BE2C (cell line): Measurements from ENCODE around the gene EPB41L3.

ENCODE experiments used
- DNase-seq: peaks from one replicate; pipeline ENCODE4 v3.0.0-alpha.2; 2020
- H3K27me3 ChIP-seq: fragments of 250-450 bp; sonication (Bioruptor Pico); 2 replicates; pipeline ENCODE4 v1.5.1; 2020; ENCODE audit warnings: mild to moderate bottlenecking
- H3K36me3 ChIP-seq: fragments of 250-450 bp; sonication (Bioruptor Pico); 2 replicates; pipeline ENCODE4 v1.5.1; 2020; ENCODE audit warnings: mild to moderate bottlenecking
- H3K4me1 ChIP-seq: fragments of 250-450 bp; sonication (Bioruptor Pico); 2 replicates; pipeline ENCODE4 v1.5.1; 2020
- H3K4me3 ChIP-seq: 2 replicates; pipeline ENCODE4 v1.5.1; 2011; ENCODE audit warnings: low read depth, low read length
- H3K9me3 ChIP-seq: fragments of 250-450 bp; sonication (Bioruptor Pico); 2 replicates; pipeline ENCODE4 v1.5.1; 2020
- TF ChIP-seq, protein P1 (sequence below): IDR thresholded peaks from 2 replicates; pipeline ENCODE4 v1.5.1; 2012; ENCODE audit warnings: mild to moderate bottlenecking, low read depth, low read length

Gene EPB41L3

DNA sequence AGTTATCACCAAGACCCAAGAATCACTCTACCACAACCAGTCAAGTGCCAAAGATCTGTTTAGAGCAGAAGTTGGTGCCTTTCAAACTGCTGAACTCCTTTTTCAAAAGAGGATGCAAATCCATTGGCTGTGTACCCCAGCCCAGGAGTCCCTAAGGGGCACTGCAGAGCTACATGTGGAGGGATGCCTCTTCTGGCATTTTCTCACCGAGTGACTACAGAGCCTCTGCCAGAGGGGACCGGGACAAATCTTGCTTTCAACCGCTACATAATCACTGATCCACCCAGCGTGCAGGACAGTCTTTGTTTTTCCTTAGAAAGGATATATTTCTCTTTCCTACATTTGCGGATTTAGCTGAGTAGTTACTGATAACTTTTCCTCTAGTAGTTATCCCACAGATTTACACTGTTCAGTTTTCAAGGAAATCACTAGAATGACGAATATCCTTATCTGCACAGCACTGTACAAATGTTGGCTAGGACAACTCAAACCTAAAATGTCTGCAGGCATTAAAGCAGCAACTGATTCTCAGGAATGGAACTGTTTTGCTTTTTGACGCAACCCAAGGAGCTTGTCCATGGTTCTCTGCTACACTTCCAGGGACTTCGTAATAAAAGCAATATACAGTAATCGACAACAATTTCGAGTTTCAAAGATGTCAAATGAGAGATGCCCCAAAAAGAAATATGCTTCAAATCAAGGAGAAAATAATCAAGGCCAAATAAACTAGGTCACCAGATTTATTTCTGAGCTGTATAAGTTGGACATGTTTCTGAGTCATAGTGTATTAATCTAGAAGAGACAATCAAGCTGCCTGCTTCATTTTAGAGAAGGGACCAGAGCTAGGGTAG lies 24.1 kb downstream of the EPB41L3 start:
- no peaks in the 10 kb centered on the region for H3K36me3 ChIP-seq
- H3K9me3 ChIP-seq, result no peaks in the 10 kb centered on the region
- H3K27me3 ChIP-seq, result no peaks in the 10 kb centered on the region
- H3K4me1 ChIP-seq, result no peaks in the 10 kb centered on the region
- no peak overlapping the region for H3K4me3 ChIP-seq
- no peak for DNase-seq
- TF ChIP-seq, protein P1, sequence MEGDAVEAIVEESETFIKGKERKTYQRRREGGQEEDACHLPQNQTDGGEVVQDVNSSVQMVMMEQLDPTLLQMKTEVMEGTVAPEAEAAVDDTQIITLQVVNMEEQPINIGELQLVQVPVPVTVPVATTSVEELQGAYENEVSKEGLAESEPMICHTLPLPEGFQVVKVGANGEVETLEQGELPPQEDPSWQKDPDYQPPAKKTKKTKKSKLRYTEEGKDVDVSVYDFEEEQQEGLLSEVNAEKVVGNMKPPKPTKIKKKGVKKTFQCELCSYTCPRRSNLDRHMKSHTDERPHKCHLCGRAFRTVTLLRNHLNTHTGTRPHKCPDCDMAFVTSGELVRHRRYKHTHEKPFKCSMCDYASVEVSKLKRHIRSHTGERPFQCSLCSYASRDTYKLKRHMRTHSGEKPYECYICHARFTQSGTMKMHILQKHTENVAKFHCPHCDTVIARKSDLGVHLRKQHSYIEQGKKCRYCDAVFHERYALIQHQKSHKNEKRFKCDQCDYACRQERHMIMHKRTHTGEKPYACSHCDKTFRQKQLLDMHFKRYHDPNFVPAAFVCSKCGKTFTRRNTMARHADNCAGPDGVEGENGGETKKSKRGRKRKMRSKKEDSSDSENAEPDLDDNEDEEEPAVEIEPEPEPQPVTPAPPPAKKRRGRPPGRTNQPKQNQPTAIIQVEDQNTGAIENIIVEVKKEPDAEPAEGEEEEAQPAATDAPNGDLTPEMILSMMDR, result no peak

DNA sequence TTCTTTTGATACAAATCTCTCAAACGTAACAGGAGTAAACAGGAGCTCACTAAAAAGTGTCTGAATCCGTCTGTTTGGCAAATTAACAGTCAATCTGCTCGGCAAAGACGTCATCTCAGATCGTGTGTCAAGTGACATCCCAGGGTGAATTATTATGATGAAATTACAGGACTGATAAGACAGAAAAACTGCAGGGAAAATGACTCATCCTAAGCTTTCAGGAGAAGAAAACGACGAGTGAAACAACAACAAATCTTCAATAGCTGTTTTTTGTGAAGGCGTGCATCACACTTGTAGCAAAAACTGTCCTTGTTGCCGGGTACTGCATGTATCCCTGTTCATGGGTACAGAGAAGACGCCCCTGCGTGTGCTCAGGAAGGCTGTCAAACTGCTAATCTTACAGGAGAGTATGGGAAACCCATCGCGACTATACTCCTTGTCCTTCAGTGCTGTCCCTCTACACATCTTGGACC lies 24.9 kb downstream of the EPB41L3 start:
- H3K4me1 ChIP-seq, result no peaks in the 10 kb centered on the region
- H3K36me3 ChIP-seq, result no peaks in the 10 kb centered on the region
- H3K9me3 ChIP-seq, result no peaks in the 10 kb centered on the region
- DNase-seq, result no peak
- no peak overlapping the region for H3K4me3 ChIP-seq
- H3K27me3 ChIP-seq, result no peaks in the 10 kb centered on the region
- TF ChIP-seq, protein P1, result no peak

DNA sequence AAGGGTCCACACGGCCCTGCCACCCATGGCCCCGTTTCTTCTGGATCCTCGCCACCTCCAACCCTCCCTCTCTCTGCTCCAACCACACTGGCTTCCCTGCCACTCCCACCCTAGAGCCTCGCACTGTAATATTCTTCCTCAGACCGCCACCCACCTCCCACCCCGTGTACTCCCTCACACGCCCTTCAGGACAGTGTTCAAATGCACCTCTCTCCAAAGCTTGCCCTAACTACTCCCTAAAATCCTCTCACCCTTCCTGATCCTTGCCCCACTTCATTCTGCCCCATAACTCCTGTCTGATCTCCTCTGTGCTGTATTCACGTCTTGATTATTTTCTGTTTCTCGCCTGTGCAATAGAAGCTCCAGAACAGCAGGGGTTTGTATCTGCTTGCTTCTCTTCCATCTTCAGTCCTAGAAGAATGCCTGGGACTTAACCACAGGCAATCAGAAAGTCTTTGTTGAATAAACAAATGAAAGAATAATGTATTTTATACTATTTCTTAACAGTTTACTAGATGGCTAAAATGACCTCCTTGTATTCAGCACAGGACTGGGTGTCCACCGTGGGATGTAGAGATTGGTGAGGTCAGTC lies 25.5 kb downstream of the EPB41L3 start:
- Histone ChIP-seq H3K36me3 (no peaks in the 10 kb centered on the region), H3K9me3 (no peaks in the 10 kb centered on the region), H3K27me3 (no peaks in the 10 kb centered on the region), H3K4me3 (no peak overlapping the region), H3K4me1 (no peaks in the 10 kb centered on the region)
- DNase-seq, result no peak
- TF ChIP-seq, protein P1, result no peak

DNA sequence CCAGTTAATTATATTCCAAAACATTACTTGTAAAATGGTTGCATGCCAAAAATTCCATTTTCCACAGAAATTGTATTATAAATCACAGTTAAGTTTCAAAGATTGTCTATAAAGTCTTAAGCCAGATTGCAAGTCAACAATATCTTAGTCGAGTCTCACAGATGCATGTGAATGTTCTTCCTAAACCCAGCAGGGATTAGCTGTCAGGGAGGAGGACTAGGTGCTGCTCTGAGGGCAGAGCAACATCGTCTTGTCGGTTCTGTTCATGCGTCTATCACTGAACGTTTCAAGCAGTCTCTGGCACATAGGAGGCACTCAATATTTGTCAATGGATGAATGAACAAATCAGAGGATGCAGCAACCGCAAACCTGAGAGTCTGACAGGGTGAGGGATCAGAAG lies 27.0 kb downstream of the EPB41L3 start:
- TF ChIP-seq, protein P1, result no peak
- Histone ChIP-seq H3K9me3 (no peaks in the 10 kb centered on the region), H3K36me3 (no peaks in the 10 kb centered on the region), H3K4me1 (no peaks in the 10 kb centered on the region), H3K27me3 (no peaks in the 10 kb centered on the region), H3K4me3 (no peak overlapping the region)
- no peak for DNase-seq

DNA sequence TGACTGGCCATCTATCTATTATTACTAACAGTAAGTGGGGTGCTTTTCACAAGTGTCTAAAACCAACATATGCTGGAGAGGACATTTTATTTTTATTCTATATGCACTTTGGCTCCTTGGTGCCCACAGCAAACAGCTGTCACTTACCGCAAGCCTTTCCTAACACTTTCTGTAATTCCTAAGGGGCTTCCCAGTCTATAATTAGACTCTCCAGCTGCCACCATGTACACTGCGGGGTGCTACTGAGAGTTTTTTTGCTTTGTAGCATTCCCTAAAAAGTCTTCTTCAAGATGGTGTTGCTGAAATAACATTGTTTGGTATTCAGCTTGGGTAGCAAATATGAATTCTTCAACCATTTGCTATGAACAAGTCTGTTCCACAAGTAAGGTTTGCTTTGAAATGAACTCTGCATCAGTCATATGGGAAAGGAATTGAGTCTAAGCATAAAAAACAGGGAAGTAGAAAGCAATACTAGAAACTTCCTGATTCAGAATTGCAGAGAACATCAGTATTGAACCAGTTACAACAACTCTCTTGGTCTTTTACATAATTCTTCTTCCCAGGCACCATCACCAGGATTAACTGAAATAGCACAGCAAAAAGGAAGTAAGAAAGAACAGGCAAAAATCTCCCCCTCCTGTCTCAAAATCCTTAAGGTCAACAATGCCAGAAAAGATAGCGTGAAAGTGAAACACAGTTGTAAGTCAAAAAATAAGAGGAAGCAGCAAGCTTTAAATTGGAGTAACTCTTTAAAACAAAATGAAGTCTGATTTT lies 28.6 kb downstream of the EPB41L3 start:
- H3K36me3 ChIP-seq, result no peaks in the 10 kb centered on the region
- H3K4me3 ChIP-seq, result no peak overlapping the region
- DNase-seq, result no peak
- no peaks in the 10 kb centered on the region for H3K9me3 ChIP-seq
- TF ChIP-seq, protein P1, result no peak
- no peaks in the 10 kb centered on the region for H3K4me1 ChIP-seq
- H3K27me3 ChIP-seq, result no peaks in the 10 kb centered on the region
